Neural cell (in vitro differentiated cells): ENCODE results near the gene MPDZ.

Experiments used
- EP300 ChIP-seq: fragments of 450-650 bp; conservative IDR thresholded peaks from 2 replicates; pipeline ENCODE4 v1.6.1; 2014; ENCODE audit warnings: antibody characterized with exemption, mild to moderate bottlenecking, moderate library complexity; ENCODE audit not compliant: poor library complexity, severe bottlenecking
- EZH2 ChIP-seq: fragments of 200-600, 300-800 bp; shearing (Covaris generic), sonication (generic); IDR thresholded peaks from 2 replicates; pipeline ENCODE4 v1.6.1; 2014; ENCODE audit warnings: antibody characterized with exemption, low read length, borderline replicate concordance, mild to moderate bottlenecking; ENCODE audit not compliant: insufficient read depth, poor library complexity, severe bottlenecking
- POLR2AphosphoS5 ChIP-seq: IDR thresholded peaks from 2 replicates; pipeline ENCODE4 v1.6.1; 2012
- RAD21 ChIP-seq: fragments of 450-650 bp; conservative IDR thresholded peaks from 2 replicates; pipeline ENCODE4 v1.6.1; 2014; ENCODE audit warnings: antibody characterized with exemption, mild to moderate bottlenecking, moderate library complexity
- TAF1 ChIP-seq: IDR thresholded peaks from 2 replicates; pipeline ENCODE4 v1.6.1; 2012; ENCODE audit warnings: low read depth
- TF ChIP-seq, protein P1 (sequence below): fragments of 450-650 bp; IDR thresholded peaks from 2 replicates; pipeline ENCODE4 v1.5.1; 2014; ENCODE audit warnings: antibody characterized with exemption, mild to moderate bottlenecking, moderate library complexity; ENCODE audit not compliant: poor library complexity, severe bottlenecking
- TF ChIP-seq, protein P2 (sequence below): IDR thresholded peaks from 2 replicates; pipeline ENCODE4 v1.6.1; 2012; ENCODE audit warnings: borderline replicate concordance

DNA sequence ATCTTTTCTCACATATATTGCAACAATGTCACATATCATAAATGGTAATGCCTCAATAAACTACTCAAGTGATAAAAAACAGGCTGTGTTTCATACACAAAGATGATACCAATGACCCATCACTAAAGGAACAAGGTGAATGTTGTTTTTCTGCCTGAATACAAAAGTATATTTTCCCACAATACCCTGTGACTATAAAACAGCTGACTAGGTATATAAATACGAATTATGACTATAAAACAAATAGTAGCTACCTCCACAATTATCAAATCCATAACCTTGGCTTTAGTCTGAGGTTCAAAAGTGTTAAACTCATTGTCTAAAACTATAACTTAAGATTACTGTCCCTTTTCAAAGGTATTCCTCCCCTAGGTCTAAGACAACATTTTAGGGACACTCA lies 58.7 kb downstream of the MPDZ start:
- TF ChIP-seq RAD21: no peak
- no peak for TF ChIP-seq POLR2AphosphoS5
- TF ChIP-seq TAF1: no peak
- TF ChIP-seq, protein P1, sequence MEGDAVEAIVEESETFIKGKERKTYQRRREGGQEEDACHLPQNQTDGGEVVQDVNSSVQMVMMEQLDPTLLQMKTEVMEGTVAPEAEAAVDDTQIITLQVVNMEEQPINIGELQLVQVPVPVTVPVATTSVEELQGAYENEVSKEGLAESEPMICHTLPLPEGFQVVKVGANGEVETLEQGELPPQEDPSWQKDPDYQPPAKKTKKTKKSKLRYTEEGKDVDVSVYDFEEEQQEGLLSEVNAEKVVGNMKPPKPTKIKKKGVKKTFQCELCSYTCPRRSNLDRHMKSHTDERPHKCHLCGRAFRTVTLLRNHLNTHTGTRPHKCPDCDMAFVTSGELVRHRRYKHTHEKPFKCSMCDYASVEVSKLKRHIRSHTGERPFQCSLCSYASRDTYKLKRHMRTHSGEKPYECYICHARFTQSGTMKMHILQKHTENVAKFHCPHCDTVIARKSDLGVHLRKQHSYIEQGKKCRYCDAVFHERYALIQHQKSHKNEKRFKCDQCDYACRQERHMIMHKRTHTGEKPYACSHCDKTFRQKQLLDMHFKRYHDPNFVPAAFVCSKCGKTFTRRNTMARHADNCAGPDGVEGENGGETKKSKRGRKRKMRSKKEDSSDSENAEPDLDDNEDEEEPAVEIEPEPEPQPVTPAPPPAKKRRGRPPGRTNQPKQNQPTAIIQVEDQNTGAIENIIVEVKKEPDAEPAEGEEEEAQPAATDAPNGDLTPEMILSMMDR: no peak
- TF ChIP-seq EP300: no peak
- TF ChIP-seq, protein P2, sequence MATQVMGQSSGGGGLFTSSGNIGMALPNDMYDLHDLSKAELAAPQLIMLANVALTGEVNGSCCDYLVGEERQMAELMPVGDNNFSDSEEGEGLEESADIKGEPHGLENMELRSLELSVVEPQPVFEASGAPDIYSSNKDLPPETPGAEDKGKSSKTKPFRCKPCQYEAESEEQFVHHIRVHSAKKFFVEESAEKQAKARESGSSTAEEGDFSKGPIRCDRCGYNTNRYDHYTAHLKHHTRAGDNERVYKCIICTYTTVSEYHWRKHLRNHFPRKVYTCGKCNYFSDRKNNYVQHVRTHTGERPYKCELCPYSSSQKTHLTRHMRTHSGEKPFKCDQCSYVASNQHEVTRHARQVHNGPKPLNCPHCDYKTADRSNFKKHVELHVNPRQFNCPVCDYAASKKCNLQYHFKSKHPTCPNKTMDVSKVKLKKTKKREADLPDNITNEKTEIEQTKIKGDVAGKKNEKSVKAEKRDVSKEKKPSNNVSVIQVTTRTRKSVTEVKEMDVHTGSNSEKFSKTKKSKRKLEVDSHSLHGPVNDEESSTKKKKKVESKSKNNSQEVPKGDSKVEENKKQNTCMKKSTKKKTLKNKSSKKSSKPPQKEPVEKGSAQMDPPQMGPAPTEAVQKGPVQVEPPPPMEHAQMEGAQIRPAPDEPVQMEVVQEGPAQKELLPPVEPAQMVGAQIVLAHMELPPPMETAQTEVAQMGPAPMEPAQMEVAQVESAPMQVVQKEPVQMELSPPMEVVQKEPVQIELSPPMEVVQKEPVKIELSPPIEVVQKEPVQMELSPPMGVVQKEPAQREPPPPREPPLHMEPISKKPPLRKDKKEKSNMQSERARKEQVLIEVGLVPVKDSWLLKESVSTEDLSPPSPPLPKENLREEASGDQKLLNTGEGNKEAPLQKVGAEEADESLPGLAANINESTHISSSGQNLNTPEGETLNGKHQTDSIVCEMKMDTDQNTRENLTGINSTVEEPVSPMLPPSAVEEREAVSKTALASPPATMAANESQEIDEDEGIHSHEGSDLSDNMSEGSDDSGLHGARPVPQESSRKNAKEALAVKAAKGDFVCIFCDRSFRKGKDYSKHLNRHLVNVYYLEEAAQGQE: no peak
- no peak for TF ChIP-seq EZH2
